ENCODE results near the gene AFP. TPM values are rescaled to one million over a fixed set of nuclear protein-coding genes. Genes with fewer than 3 reads are reported as not detected.

The AFP gene
- total and polyA plus RNA-seq, 2 of the 13 experiments (the other 11 are each of a cell fraction or from before 2014, with no cell fraction given), result 9,434 to 13,105 TPM

- 0 out of 2 replicates have a peak, but pooled peaks have one; percentile 9 for TF ChIP-seq CC2D1A (CRISPR knock-in tag; IDR thresholded peaks at IDR 0.05)
- no peak for TF ChIP-seq ZNF496 (CRISPR knock-in tag; IDR thresholded peaks at IDR 0.05; ENCODE audit: insufficient replicate concordance)
- TF ChIP-seq, protein P1, sequence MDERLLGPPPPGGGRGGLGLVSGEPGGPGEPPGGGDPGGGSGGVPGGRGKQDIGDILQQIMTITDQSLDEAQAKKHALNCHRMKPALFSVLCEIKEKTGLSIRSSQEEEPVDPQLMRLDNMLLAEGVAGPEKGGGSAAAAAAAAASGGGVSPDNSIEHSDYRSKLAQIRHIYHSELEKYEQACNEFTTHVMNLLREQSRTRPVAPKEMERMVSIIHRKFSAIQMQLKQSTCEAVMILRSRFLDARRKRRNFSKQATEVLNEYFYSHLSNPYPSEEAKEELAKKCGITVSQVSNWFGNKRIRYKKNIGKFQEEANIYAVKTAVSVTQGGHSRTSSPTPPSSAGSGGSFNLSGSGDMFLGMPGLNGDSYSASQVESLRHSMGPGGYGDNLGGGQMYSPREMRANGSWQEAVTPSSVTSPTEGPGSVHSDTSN (CRISPR knock-in tag; IDR thresholded peaks at IDR 0.05), result no peak
- no peak for TF ChIP-seq ELF3 (CRISPR knock-in tag; IDR thresholded peaks at IDR 0.05)
- TF ChIP-seq SPEN (CRISPR knock-in tag; IDR thresholded peaks at IDR 0.05; ENCODE audit: low read depth), result no peak
- no peak for TF ChIP-seq ZSCAN30 (CRISPR knock-in tag; IDR thresholded peaks at IDR 0.05)
- TF ChIP-seq ZNF33A (CRISPR knock-in tag; IDR thresholded peaks at IDR 0.05; ENCODE audit: borderline replicate concordance), result no peak
- peak; percentile 56 for TF ChIP-seq RBFOX2 (IDR thresholded peaks at IDR 0.05; ENCODE audit: low read depth, low read length)
- 0 out of 2 replicates have a peak, but pooled peaks have one; percentile 20 for TF ChIP-seq NCOA1 (CRISPR knock-in tag; IDR thresholded peaks at IDR 0.05)
- TF ChIP-seq POLR2AphosphoS5 (IDR thresholded peaks at IDR 0.05; ENCODE audit: low read depth, low read length), result peak; percentile 80
- TF ChIP-seq ZNF564 (CRISPR knock-in tag; IDR thresholded peaks at IDR 0.05), result 0 out of 2 replicates have a peak, but pooled peaks have one; percentile 14
- TF ChIP-seq POLR2A (IDR thresholded peaks at IDR 0.05; ENCODE audit: insufficient read depth in 1 of 2, low read depth in 2 of 2, low read length in 2 of 2), result 0 out of 4 replicates have a peak, but pooled peaks of 1 of the 2 experiments have one; percentile 10
Measured at GRCh38 chr4:73417342-73417741, 18.7 kb upstream of the AFP start (continued).

DNA sequence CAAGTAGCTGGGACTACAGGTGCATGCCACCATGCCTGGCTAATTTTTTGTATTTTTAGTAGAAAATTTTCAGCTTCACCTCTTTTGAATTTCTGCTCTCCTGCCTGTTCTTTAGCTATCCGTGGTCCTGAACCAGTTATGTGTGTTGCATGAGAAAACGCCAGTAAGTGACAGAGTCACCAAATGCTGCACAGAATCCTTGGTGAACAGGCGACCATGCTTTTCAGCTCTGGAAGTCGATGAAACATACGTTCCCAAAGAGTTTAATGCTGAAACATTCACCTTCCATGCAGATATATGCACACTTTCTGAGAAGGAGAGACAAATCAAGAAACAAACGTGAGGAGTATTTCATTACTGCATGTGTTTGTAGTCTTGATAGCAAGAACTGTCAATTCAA lies 18.0 kb upstream of the AFP start:
- BruUV-seq (replicated peaks), result no TSS peak
- peaks cover 46% of the 10 kb centered on the region for H3K4me1 ChIP-seq (ENCODE audit: insufficient read depth, low read length)
- peaks cover 11 to 46% of the 10 kb centered on the region in 2 experiments; a peak in 4 of 5 replicates for H3K36me3 ChIP-seq (replicated peaks in 1 of 2; ENCODE audit: control insufficient read depth in 1 of 2, insufficient read depth in 2 of 2, low read length in 2 of 2)
- no peak overlapping the region for H2AFZ ChIP-seq (ENCODE audit: low read length)
- H3K4me2 ChIP-seq (ENCODE audit: low read depth, low read length), result peak overlapping the region; percentile 35; the same call in 1 of the 2 replicates
- H3K9ac ChIP-seq (ENCODE audit: insufficient read depth, low read depth, low read length), result peak overlapping the region; percentile 26; the same call in 1 of the 2 replicates
- in situ Hi-C loops (cut with HindIII; ENCODE audit: extremely low pct_ligation_motif_present, low pct_unique_long_range_greater_than_20kb), result no loop called here
- H3K79me2 ChIP-seq (ENCODE audit: insufficient read depth, low read length), result peaks cover 27% of the 10 kb centered on the region
- H3K4me3 ChIP-seq (replicated peaks in 1 of 3; ENCODE audit: insufficient read depth in 1 of 3, low read depth in 2 of 3, low read length in 3 of 3), result peak overlapping the region in 2 of 3 experiments; percentile 21 to 46; a peak in 4 of 6 replicates
- ChIA-PET POLR2A (interaction anchor here (1.3 to 7.8 kb wide), 6 partner anchors 11 to 77 kb away, joined by 3 to 85 read pairs (median 8); partner anchors contain the start of gene ALB), CTCF (ENCODE audit: low intra/inter-chr PET ratio, low total read pairs) (interaction anchor here (1.2 kb wide), 1 partner anchor 28 kb away, joined by 3 read pairs; no protein-coding TSS in a partner anchor)
- intact Hi-C loops (cut with micrococcal nuclease; ENCODE audit: unreplicated experiment), result loop anchor here (2.0 kb wide), 1 partner anchor 73 kb away; no protein-coding TSS in a partner anchor
- H3K27me3 ChIP-seq (ENCODE audit: control insufficient read depth in 1 of 2, insufficient read depth in 2 of 2, low read length in 2 of 2), result no peaks in the 10 kb centered on the region
- DNase-seq (ENCODE audit: low spot score), result no peak
- 71% methylated on average over 6 of the region's 6 CpGs for WGBS (ENCODE audit: low lambda C conversion rate)
- H3K27ac ChIP-seq (ENCODE audit: extremely low read length, insufficient read depth, low read length), result peak overlapping the region; percentile 89
- no peak for ATAC-seq
- no peak for FAIRE-seq
- peaks cover 3% of the 10 kb centered on the region for H4K20me1 ChIP-seq (ENCODE audit: insufficient read depth, low read length)
- no peaks in the 10 kb centered on the region for H3K9me3 ChIP-seq (ENCODE audit: low read length)
- TF ChIP-seq RCOR2 (CRISPR knock-in tag; IDR thresholded peaks at IDR 0.05), result no peak
- TF ChIP-seq RBM22 (optimal IDR thresholded peaks at IDR 0.05; ENCODE audit: low read length), result peak; percentile 93
- TF ChIP-seq ZBTB43 (CRISPR knock-in tag; conservative IDR thresholded peaks at IDR 0.05), result 0 out of 2 replicates have a peak, but pooled peaks have one; percentile 26
- no peak for TF ChIP-seq ZNF136 (CRISPR knock-in tag; IDR thresholded peaks at IDR 0.05; ENCODE audit: low read depth)
- 0 out of 2 replicates have a peak, but pooled peaks have one; percentile 24 for TF ChIP-seq NCOA5 (CRISPR knock-in tag; IDR thresholded peaks at IDR 0.05)
- TF ChIP-seq ZNF282 (IDR thresholded peaks at IDR 0.05; ENCODE audit: partially characterized antibody), result no peak
- peak; percentile 99 for TF ChIP-seq PAF1 (CRISPR knock-in tag; IDR thresholded peaks at IDR 0.05)
- TF ChIP-seq PBX3 (CRISPR knock-in tag; IDR thresholded peaks at IDR 0.05; ENCODE audit: borderline replicate concordance), result 0 out of 2 replicates have a peak, but pooled peaks have one; percentile 32
- TF ChIP-seq MYNN (CRISPR knock-in tag; IDR thresholded peaks at IDR 0.05; ENCODE audit: low read depth), result no peak
- no peak for TF ChIP-seq NFIC (IDR thresholded peaks at IDR 0.05; ENCODE audit: low read length)
- peak; percentile 93 for TF ChIP-seq MIER2 (CRISPR knock-in tag; IDR thresholded peaks at IDR 0.05)
